Activated CD8-positive, alpha-beta T cell treated with anti-CD3 and anti-CD28 coated beads, Interleukin-2, amount 10 ng/mL, durations not matched to agents 7 days and 5 days (primary cell): ENCODE measurements around the gene LNX1. TPM values are rescaled to one million over a fixed set of nuclear protein-coding genes. Genes with fewer than 3 reads are reported as not detected.

Experiments
- ATAC-seq: fragments of 150-1000 bp; cut with Tn5 transposase; one replicate; pipeline ENCODE4 v1.10.0; 2021; ENCODE audit warnings: moderate library complexity
- CTCF ChIA-PET: fragments of 350-600 bp; sonication (Branson Sonifier 250); formaldehyde crosslinking; loops from one replicate; lab custom pipeline; 2021; ENCODE audit warnings: antibody characterized with exemption; lab: Charles Lee
- POLR2A ChIA-PET: fragments of 350-600 bp; sonication (Branson Sonifier 250); formaldehyde crosslinking; loops from one replicate; lab custom pipeline; 2021; ENCODE audit warnings: antibody characterized with exemption; lab: Charles Lee
- DNase-seq: peaks from one replicate; pipeline ENCODE4 v3.0.0-alpha.2; 2020
- H3K27ac Mint-ChIP-seq: one replicate; pipeline ENCODE4 v1.8.0; 2021; ENCODE audit warnings: mild to moderate bottlenecking, mixed read lengths
- H3K27me3 Mint-ChIP-seq: one replicate; pipeline ENCODE4 v1.8.0; 2021; ENCODE audit warnings: low read depth, mixed read lengths
- H3K36me3 Mint-ChIP-seq: one replicate; pipeline ENCODE4 v1.8.0; 2021; ENCODE audit warnings: low read depth, mixed read lengths
- H3K4me1 Mint-ChIP-seq: one replicate; pipeline ENCODE4 v1.8.0; 2021; ENCODE audit warnings: low read depth, mixed read lengths
- H3K4me3 Mint-ChIP-seq: one replicate; pipeline ENCODE4 v1.8.0; 2021; ENCODE audit warnings: mild to moderate bottlenecking, mixed read lengths
- H3K9me3 Mint-ChIP-seq: one replicate; pipeline ENCODE4 v1.8.0; 2022; ENCODE audit warnings: mixed read lengths; ENCODE audit not compliant: insufficient read depth
- total RNA-seq, 2 experiments: library from RNA; stranded (reverse); gene quantifications; one replicate each; pipeline ENCODE4 v1.2.3, GENCODE V29; 2021

Gene LNX1
- total RNA-seq, 2 experiments from 2014 or later, result not detected

- H3K27ac Mint-ChIP-seq, result no peak overlapping the region
- CTCF ChIA-PET, result no interaction called here
- no peaks in the 10 kb centered on the region for H3K36me3 Mint-ChIP-seq
- H3K4me1 Mint-ChIP-seq, result no peaks in the 10 kb centered on the region
- peaks cover 21% of the 10 kb centered on the region for H3K27me3 Mint-ChIP-seq
- no peaks in the 10 kb centered on the region for H3K9me3 Mint-ChIP-seq
- ATAC-seq (no peak), DNase-seq (no peak)
- H3K4me3 Mint-ChIP-seq, result no peak overlapping the region
- POLR2A ChIA-PET, result no interaction called here
These were observed 64.0 kb downstream of the LNX1 start for GRCh38 chr4:53527326-53527725.

GRCh38 chr4:53522334-53522733 lies 69.0 kb downstream of the LNX1 start:
- H3K36me3 Mint-ChIP-seq, result no peaks in the 10 kb centered on the region
- ATAC-seq, result no peak
- ChIA-PET CTCF (no interaction called here), POLR2A (no interaction called here)
- H3K9me3 Mint-ChIP-seq, result no peaks in the 10 kb centered on the region
- no peaks in the 10 kb centered on the region for H3K4me1 Mint-ChIP-seq
- no peak overlapping the region for H3K4me3 Mint-ChIP-seq
- no peak for DNase-seq
- H3K27ac Mint-ChIP-seq, result no peak overlapping the region
- peaks cover 23% of the 10 kb centered on the region for H3K27me3 Mint-ChIP-seq

- ChIA-PET CTCF (no interaction called here), POLR2A (no interaction called here)
- Mint-ChIP-seq H3K36me3 (no peaks in the 10 kb centered on the region), H3K4me1 (no peaks in the 10 kb centered on the region), H3K27ac (no peak overlapping the region), H3K9me3 (no peaks in the 10 kb centered on the region), H3K27me3 (peaks cover 23% of the 10 kb centered on the region), H3K4me3 (no peak overlapping the region)
- no peak for DNase-seq
- ATAC-seq, result no peak
These were observed 71.2 kb downstream of the LNX1 start for GRCh38 chr4:53520116-53520515.

GRCh38 chr4:53518807-53519206 lies 72.5 kb downstream of the LNX1 start:
- no peak for ATAC-seq
- no peak overlapping the region for H3K4me3 Mint-ChIP-seq
- H3K36me3 Mint-ChIP-seq, result no peaks in the 10 kb centered on the region
- DNase-seq, result no peak
- H3K9me3 Mint-ChIP-seq, result no peaks in the 10 kb centered on the region
- ChIA-PET POLR2A (no interaction called here), CTCF (no interaction called here)
- no peaks in the 10 kb centered on the region for H3K4me1 Mint-ChIP-seq
- peaks cover 14% of the 10 kb centered on the region for H3K27me3 Mint-ChIP-seq
- H3K27ac Mint-ChIP-seq, result no peak overlapping the region

GRCh38 chr4:53515076-53515475 lies 76.2 kb downstream of the LNX1 start:
- POLR2A ChIA-PET, result no interaction called here
- Mint-ChIP-seq H3K27me3 (peaks cover 11% of the 10 kb centered on the region), H3K36me3 (no peaks in the 10 kb centered on the region), H3K4me1 (no peaks in the 10 kb centered on the region), H3K27ac (no peak overlapping the region), H3K4me3 (no peak overlapping the region), H3K9me3 (no peaks in the 10 kb centered on the region)
- CTCF ChIA-PET, result no interaction called here
- ATAC-seq, result no peak
- no peak for DNase-seq

GRCh38 chr4:53514509-53514908 lies 76.8 kb downstream of the LNX1 start:
- ATAC-seq (no peak), DNase-seq (no peak)
- ChIA-PET CTCF (no interaction called here), POLR2A (no interaction called here)
- Mint-ChIP-seq H3K9me3 (no peaks in the 10 kb centered on the region), H3K4me1 (no peaks in the 10 kb centered on the region), H3K4me3 (no peak overlapping the region), H3K27me3 (peaks cover 13% of the 10 kb centered on the region), H3K27ac (no peak overlapping the region), H3K36me3 (no peaks in the 10 kb centered on the region)

- no peaks in the 10 kb centered on the region for H3K36me3 Mint-ChIP-seq
- no peaks in the 10 kb centered on the region for H3K4me1 Mint-ChIP-seq
- ChIA-PET CTCF (no interaction called here), POLR2A (no interaction called here)
- no peaks in the 10 kb centered on the region for H3K9me3 Mint-ChIP-seq
- DNase-seq (no peak), ATAC-seq (no peak)
- no peak overlapping the region for H3K4me3 Mint-ChIP-seq
- H3K27ac Mint-ChIP-seq, result no peak overlapping the region
- peaks cover 16% of the 10 kb centered on the region for H3K27me3 Mint-ChIP-seq
These were observed 78.7 kb downstream of the LNX1 start for GRCh38 chr4:53512608-53513007.

GRCh38 chr4:53511014-53511413 lies 80.3 kb downstream of the LNX1 start:
- no peaks in the 10 kb centered on the region for H3K36me3 Mint-ChIP-seq
- POLR2A ChIA-PET, result no interaction called here
- H3K9me3 Mint-ChIP-seq, result no peaks in the 10 kb centered on the region
- ATAC-seq (no peak), DNase-seq (no peak)
- H3K27ac Mint-ChIP-seq, result no peak overlapping the region
- H3K4me3 Mint-ChIP-seq, result no peak overlapping the region
- H3K4me1 Mint-ChIP-seq, result no peaks in the 10 kb centered on the region
- H3K27me3 Mint-ChIP-seq, result peaks cover 11% of the 10 kb centered on the region
- CTCF ChIA-PET, result no interaction called here

- no peaks in the 10 kb centered on the region for H3K4me1 Mint-ChIP-seq
These were observed 81.0 kb downstream of the LNX1 start for GRCh38 chr4:53510321-53510720.

GRCh38 chr4:53508446-53508845 lies 82.8 kb downstream of the LNX1 start:
- Mint-ChIP-seq H3K4me3 (no peak overlapping the region), H3K27ac (no peak overlapping the region), H3K27me3 (peaks cover 11% of the 10 kb centered on the region), H3K36me3 (no peaks in the 10 kb centered on the region), H3K4me1 (no peaks in the 10 kb centered on the region), H3K9me3 (no peaks in the 10 kb centered on the region)
- DNase-seq (no peak), ATAC-seq (no peak)
- ChIA-PET POLR2A (no interaction called here), CTCF (no interaction called here)

More at GRCh38 chr4:53510321-53510720, 81.0 kb downstream of the LNX1 start:
- Mint-ChIP-seq H3K27ac (no peak overlapping the region), H3K36me3 (no peaks in the 10 kb centered on the region), H3K27me3 (peaks cover 11% of the 10 kb centered on the region), H3K4me3 (no peak overlapping the region), H3K9me3 (no peaks in the 10 kb centered on the region)
- ChIA-PET CTCF (interaction anchor here (0.8 kb wide), 1 partner anchor 11 kb away, joined by 3 read pairs; no protein-coding TSS in a partner anchor), POLR2A (no interaction called here)
- ATAC-seq (no peak), DNase-seq (no peak)

GRCh38 chr4:53507671-53508286 lies 83.5 kb downstream of the LNX1 start:
- no peaks in the 10 kb centered on the region for H3K9me3 Mint-ChIP-seq
- DNase-seq, result no peak
- no peaks in the 10 kb centered on the region for H3K4me1 Mint-ChIP-seq
- no peak for ATAC-seq
- no peak overlapping the region for H3K4me3 Mint-ChIP-seq
- ChIA-PET POLR2A (no interaction called here), CTCF (no interaction called here)
- H3K36me3 Mint-ChIP-seq, result no peaks in the 10 kb centered on the region
- no peak overlapping the region for H3K27ac Mint-ChIP-seq
- peaks cover 13% of the 10 kb centered on the region for H3K27me3 Mint-ChIP-seq

GRCh38 chr4:53507058-53507457 lies 84.2 kb downstream of the LNX1 start:
- no peaks in the 10 kb centered on the region for H3K36me3 Mint-ChIP-seq
- ATAC-seq, result no peak

GRCh38 chr4:53505947-53506346 lies 85.3 kb downstream of the LNX1 start:
- no peaks in the 10 kb centered on the region for H3K36me3 Mint-ChIP-seq
- H3K27ac Mint-ChIP-seq, result no peak overlapping the region
- H3K27me3 Mint-ChIP-seq, result peaks cover 12% of the 10 kb centered on the region
- H3K9me3 Mint-ChIP-seq, result no peaks in the 10 kb centered on the region
- no peak for ATAC-seq
- ChIA-PET CTCF (no interaction called here), POLR2A (no interaction called here)
- no peak overlapping the region for H3K4me3 Mint-ChIP-seq
- DNase-seq, result no peak
- H3K4me1 Mint-ChIP-seq, result no peaks in the 10 kb centered on the region

More at GRCh38 chr4:53507058-53507457, 84.2 kb downstream of the LNX1 start:
- Mint-ChIP-seq H3K9me3 (no peaks in the 10 kb centered on the region), H3K27ac (no peak overlapping the region), H3K4me1 (no peaks in the 10 kb centered on the region), H3K27me3 (peaks cover 13% of the 10 kb centered on the region), H3K4me3 (no peak overlapping the region)
- ChIA-PET CTCF (no interaction called here), POLR2A (no interaction called here)
- DNase-seq, result no peak
